ENCODE data around the gene CACNA2D3. TPM values are rescaled to one million over a fixed set of nuclear protein-coding genes. Genes with fewer than 3 reads are reported as not detected.
A peak's percentile ranks its signal among the peaks of the same experiment; 100 is the strongest.

The CACNA2D3 gene
- total RNA-seq, 1 donor from 2014 or later, result 0.17 TPM

- Histone ChIP-seq H3K27me3 (ENCODE audit: control insufficient read depth, insufficient read depth, low read length) (no peaks in the 10 kb centered on the region), H3K36me3 (ENCODE audit: control insufficient read depth, insufficient read depth, low read length) (no peaks in the 10 kb centered on the region), H3K4me3 (ENCODE audit: low read depth, low read length) (no peak overlapping the region)
- TF ChIP-seq CTCF (IDR thresholded peaks at IDR 0.05; ENCODE audit: insufficient read depth, low read length, poor library complexity, severe bottlenecking), result no peak
- no peak for DNase-seq (ENCODE audit: low read depth)
Measured at GRCh38 chr3:54900838-54901591, 778.7 kb downstream of the CACNA2D3 start.

GRCh38 chr3:54901906-54902685 is 779.7 kb downstream of the CACNA2D3 start:
- H3K4me3 ChIP-seq (ENCODE audit: low read depth, low read length), result no peak overlapping the region
- TF ChIP-seq CTCF (IDR thresholded peaks at IDR 0.05; ENCODE audit: insufficient read depth, low read length, poor library complexity, severe bottlenecking), result no peak
- no peaks in the 10 kb centered on the region for H3K36me3 ChIP-seq (ENCODE audit: control insufficient read depth, insufficient read depth, low read length)
- DNase-seq (ENCODE audit: low read depth), result no peak
- no peaks in the 10 kb centered on the region for H3K27me3 ChIP-seq (ENCODE audit: control insufficient read depth, insufficient read depth, low read length)

- H3K27me3 ChIP-seq (ENCODE audit: control insufficient read depth, insufficient read depth, low read length), result no peaks in the 10 kb centered on the region
- TF ChIP-seq CTCF (IDR thresholded peaks at IDR 0.05; ENCODE audit: insufficient read depth, low read length, poor library complexity, severe bottlenecking), result no peak
- peak; percentile 35 for DNase-seq (ENCODE audit: low read depth)
- H3K4me3 ChIP-seq (ENCODE audit: low read depth, low read length), result no peak overlapping the region
- no peaks in the 10 kb centered on the region for H3K36me3 ChIP-seq (ENCODE audit: control insufficient read depth, insufficient read depth, low read length)
Measured at GRCh38 chr3:54905261-54905888, 783.0 kb downstream of the CACNA2D3 start.

- no peak for DNase-seq (ENCODE audit: low read depth)
Measured at GRCh38 chr3:54905920-54906319, 783.6 kb downstream of the CACNA2D3 start.

GRCh38 chr3:54906763-54907162 is 784.4 kb downstream of the CACNA2D3 start:
- DNase-seq (ENCODE audit: low read depth), result no peak
- TF ChIP-seq CTCF (IDR thresholded peaks at IDR 0.05; ENCODE audit: insufficient read depth, low read length, poor library complexity, severe bottlenecking), result no peak
- no peaks in the 10 kb centered on the region for H3K27me3 ChIP-seq (ENCODE audit: control insufficient read depth, insufficient read depth, low read length)
- no peaks in the 10 kb centered on the region for H3K36me3 ChIP-seq (ENCODE audit: control insufficient read depth, insufficient read depth, low read length)
- no peak overlapping the region for H3K4me3 ChIP-seq (ENCODE audit: low read depth, low read length)

More at GRCh38 chr3:54905920-54906319, 783.6 kb downstream of the CACNA2D3 start:
- Histone ChIP-seq H3K27me3 (ENCODE audit: control insufficient read depth, insufficient read depth, low read length) (no peaks in the 10 kb centered on the region), H3K36me3 (ENCODE audit: control insufficient read depth, insufficient read depth, low read length) (no peaks in the 10 kb centered on the region), H3K4me3 (ENCODE audit: low read depth, low read length) (no peak overlapping the region)
- no peak for TF ChIP-seq CTCF (IDR thresholded peaks at IDR 0.05; ENCODE audit: insufficient read depth, low read length, poor library complexity, severe bottlenecking)
